ENCODE results near the gene TULP3. TPM values are rescaled to one million over a fixed set of nuclear protein-coding genes. Genes with fewer than 3 reads are reported as not detected.

The TULP3 gene
- total RNA-seq, 2 experiments from 2014 or later, result 9.2 to 10.5 TPM

- Mint-ChIP-seq H3K27me3 (ENCODE audit: low read depth) (no peaks in the 10 kb centered on the region), H3K4me1 (ENCODE audit: low read depth) (no peaks in the 10 kb centered on the region), H3K9me3 (ENCODE audit: insufficient read depth) (no peaks in the 10 kb centered on the region), H3K36me3 (ENCODE audit: low read depth) (peaks cover 9% of the 10 kb centered on the region), H3K27ac (no peak overlapping the region), H3K4me3 (no peak overlapping the region)
- ChIA-PET CTCF (interaction anchor here (1.3 kb wide), 1 partner anchor 82 kb away, joined by 3 read pairs; no protein-coding TSS in a partner anchor), POLR2A (no interaction called here)
- ATAC-seq (no peak), DNase-seq (no peak)
These were observed 45.6 kb downstream of the TULP3 start for GRCh38 chr12:2936301-2936700.

GRCh38 chr12:2937500-2937899, 46.8 kb downstream of the TULP3 start:
- Mint-ChIP-seq H3K36me3 (ENCODE audit: low read depth) (peaks cover 9% of the 10 kb centered on the region), H3K9me3 (ENCODE audit: insufficient read depth) (no peaks in the 10 kb centered on the region), H3K27ac (no peak overlapping the region), H3K27me3 (ENCODE audit: low read depth) (no peaks in the 10 kb centered on the region), H3K4me1 (ENCODE audit: low read depth) (no peaks in the 10 kb centered on the region), H3K4me3 (no peak overlapping the region)
- CTCF ChIA-PET, result interaction anchor here (1.3 kb wide), 1 partner anchor 83 kb away, joined by 3 read pairs; no protein-coding TSS in a partner anchor
- ATAC-seq (no peak), DNase-seq (no peak)
- POLR2A ChIA-PET, result no interaction called here

GRCh38 chr12:2939191-2939590, 48.5 kb downstream of the TULP3 start:
- no peaks in the 10 kb centered on the region for H3K9me3 Mint-ChIP-seq (ENCODE audit: insufficient read depth)
- peaks cover 8% of the 10 kb centered on the region for H3K36me3 Mint-ChIP-seq (ENCODE audit: low read depth)
- no peak overlapping the region for H3K27ac Mint-ChIP-seq
- ChIA-PET CTCF (interaction anchor here (1.3 kb wide), 1 partner anchor 55 kb away, joined by 3 read pairs; no protein-coding TSS in a partner anchor), POLR2A (interaction anchor here (1.0 kb wide), 1 partner anchor 62 kb away, joined by 3 read pairs; the partner anchor contains the start of genes FOXM1 and RHNO1)
- no peak for ATAC-seq
- H3K4me1 Mint-ChIP-seq (ENCODE audit: low read depth), result no peaks in the 10 kb centered on the region
- DNase-seq, result no peak
- H3K4me3 Mint-ChIP-seq, result no peak overlapping the region
- no peaks in the 10 kb centered on the region for H3K27me3 Mint-ChIP-seq (ENCODE audit: low read depth)

- no peak overlapping the region for H3K27ac Mint-ChIP-seq
- CTCF ChIA-PET, result interaction anchor here (1.0 kb wide), 1 partner anchor 132 kb away, joined by 4 read pairs; no protein-coding TSS in a partner anchor
- no peak for ATAC-seq
- POLR2A ChIA-PET, result no interaction called here
- DNase-seq, result no peak
- H3K9me3 Mint-ChIP-seq (ENCODE audit: insufficient read depth), result no peaks in the 10 kb centered on the region
- H3K36me3 Mint-ChIP-seq (ENCODE audit: low read depth), result peaks cover 2% of the 10 kb centered on the region
- H3K27me3 Mint-ChIP-seq (ENCODE audit: low read depth), result no peaks in the 10 kb centered on the region
- H3K4me3 Mint-ChIP-seq, result no peak overlapping the region
- no peaks in the 10 kb centered on the region for H3K4me1 Mint-ChIP-seq (ENCODE audit: low read depth)
These were observed 49.9 kb downstream of the TULP3 start for GRCh38 chr12:2940564-2940963.

GRCh38 chr12:2941524-2941923, 50.8 kb downstream of the TULP3 start:
- DNase-seq, result no peak
- no peak for ATAC-seq
- ChIA-PET POLR2A (no interaction called here), CTCF (no interaction called here)
- peaks cover 2% of the 10 kb centered on the region for H3K36me3 Mint-ChIP-seq (ENCODE audit: low read depth)
- H3K4me1 Mint-ChIP-seq (ENCODE audit: low read depth), result no peaks in the 10 kb centered on the region
- no peak overlapping the region for H3K27ac Mint-ChIP-seq
- no peak overlapping the region for H3K4me3 Mint-ChIP-seq
- H3K27me3 Mint-ChIP-seq (ENCODE audit: low read depth), result no peaks in the 10 kb centered on the region
- no peaks in the 10 kb centered on the region for H3K9me3 Mint-ChIP-seq (ENCODE audit: insufficient read depth)

- no peaks in the 10 kb centered on the region for H3K9me3 Mint-ChIP-seq (ENCODE audit: insufficient read depth)
- H3K4me3 Mint-ChIP-seq, result no peak overlapping the region
- peak; percentile 85 for ATAC-seq
- peak; percentile 72 for DNase-seq
- H3K27ac Mint-ChIP-seq, result no peak overlapping the region
- ChIA-PET CTCF (interaction anchor here (1.0 to 2.8 kb wide), 17 partner anchors 10 to 159 kb away, joined by 3 to 17 read pairs (median 4); no protein-coding TSS in a partner anchor), POLR2A (no interaction called here)
- H3K36me3 Mint-ChIP-seq (ENCODE audit: low read depth), result no peaks in the 10 kb centered on the region
- peaks cover 3% of the 10 kb centered on the region for H3K27me3 Mint-ChIP-seq (ENCODE audit: low read depth)
- H3K4me1 Mint-ChIP-seq (ENCODE audit: low read depth), result no peaks in the 10 kb centered on the region
These were observed 53.8 kb downstream of the TULP3 start for GRCh38 chr12:2944401-2945047.

GRCh38 chr12:2949411-2949810, 58.7 kb downstream of the TULP3 start:
- ChIA-PET CTCF (no interaction called here), POLR2A (no interaction called here)
- Mint-ChIP-seq H3K27ac (no peak overlapping the region), H3K27me3 (ENCODE audit: low read depth) (peaks cover 6% of the 10 kb centered on the region), H3K9me3 (ENCODE audit: insufficient read depth) (no peaks in the 10 kb centered on the region), H3K36me3 (ENCODE audit: low read depth) (no peaks in the 10 kb centered on the region), H3K4me1 (ENCODE audit: low read depth) (no peaks in the 10 kb centered on the region), H3K4me3 (no peak overlapping the region)
- DNase-seq (no peak), ATAC-seq (no peak)

- Mint-ChIP-seq H3K9me3 (ENCODE audit: insufficient read depth) (no peaks in the 10 kb centered on the region), H3K36me3 (ENCODE audit: low read depth) (no peaks in the 10 kb centered on the region), H3K4me3 (no peak overlapping the region), H3K4me1 (ENCODE audit: low read depth) (peaks cover 14% of the 10 kb centered on the region), H3K27me3 (ENCODE audit: low read depth) (peaks cover 38% of the 10 kb centered on the region), H3K27ac (no peak overlapping the region)
- ChIA-PET POLR2A (no interaction called here), CTCF (interaction anchor here (1.0 kb wide), 1 partner anchor 102 kb away, joined by 3 read pairs; no protein-coding TSS in a partner anchor)
- no peak for ATAC-seq
- no peak for DNase-seq
These were observed 65.2 kb downstream of the TULP3 start for GRCh38 chr12:2955888-2956287.

GRCh38 chr12:2957816-2958431, 67.2 kb downstream of the TULP3 start:
- peaks cover 50% of the 10 kb centered on the region for H3K27me3 Mint-ChIP-seq (ENCODE audit: low read depth)

GRCh38 chr12:2958432-2959191, 67.9 kb downstream of the TULP3 start:
- ChIA-PET CTCF (no interaction called here), POLR2A (no interaction called here)
- no peaks in the 10 kb centered on the region for H3K36me3 Mint-ChIP-seq (ENCODE audit: low read depth)
- ATAC-seq (peak; percentile 31), DNase-seq (no peak)
- peaks cover 53% of the 10 kb centered on the region for H3K27me3 Mint-ChIP-seq (ENCODE audit: low read depth)
- H3K9me3 Mint-ChIP-seq (ENCODE audit: insufficient read depth), result no peaks in the 10 kb centered on the region
- peaks cover 15% of the 10 kb centered on the region for H3K4me1 Mint-ChIP-seq (ENCODE audit: low read depth)
- no peak overlapping the region for H3K27ac Mint-ChIP-seq
- H3K4me3 Mint-ChIP-seq, result peak overlapping the region; percentile 74

More at GRCh38 chr12:2957816-2958431, 67.2 kb downstream of the TULP3 start:
- H3K27ac Mint-ChIP-seq, result no peak overlapping the region
- no peaks in the 10 kb centered on the region for H3K36me3 Mint-ChIP-seq (ENCODE audit: low read depth)
- H3K9me3 Mint-ChIP-seq (ENCODE audit: insufficient read depth), result no peaks in the 10 kb centered on the region
- peak overlapping the region; percentile 74 for H3K4me3 Mint-ChIP-seq
- ATAC-seq (no peak), DNase-seq (no peak)
- ChIA-PET POLR2A (no interaction called here), CTCF (no interaction called here)
- peaks cover 15% of the 10 kb centered on the region for H3K4me1 Mint-ChIP-seq (ENCODE audit: low read depth)

- H3K4me3 Mint-ChIP-seq, result peak within 1 kb of the TSS; percentile 74
- no peaks in the 10 kb centered on the region for H3K36me3 Mint-ChIP-seq (ENCODE audit: low read depth)
- DNase-seq (no peak), ATAC-seq (peak; percentile 55)
- H3K27me3 Mint-ChIP-seq (ENCODE audit: low read depth), result peaks cover 54% of the 10 kb centered on the region
- POLR2A ChIA-PET, result no interaction called here
- CTCF ChIA-PET, result no interaction called here
- H3K27ac Mint-ChIP-seq, result no peak within 1 kb of the TSS
- no peaks in the 10 kb centered on the region for H3K9me3 Mint-ChIP-seq (ENCODE audit: insufficient read depth)
- H3K4me1 Mint-ChIP-seq (ENCODE audit: low read depth), result peaks cover 15% of the 10 kb centered on the region
These were observed 68.5 kb downstream of the TULP3 start, which contains the start of gene TEAD4 for GRCh38 chr12:2959192-2959504. Gene TEAD4, plus strand, starts transcription at chr12:2959397.

Data from activated CD8-positive, alpha-beta T cell treated with anti-CD3 and anti-CD28 coated beads, Interleukin-2, amount 10 ng/mL, durations not matched to agents 7 days and 5 days (primary cell).